GM12878 (cell line): ENCODE results near the gene VASH2. TPM values are rescaled to one million over a fixed set of nuclear protein-coding genes. Genes with fewer than 3 reads are reported as not detected.

Experiments used
- ATAC-seq: fragments of 200-7000 bp; cut with Tn5 transposase; 3 replicates; pipeline ENCODE4 v1.9.1; 2020; ENCODE audit warnings: mild to moderate bottlenecking, moderate library complexity
- BruUV-seq: library from RNA; stranded (reverse); fragments of 400-500 nt; replicated peaks from 2 replicates; lab custom pipeline; 2021; lab: Mats Ljungman, UMichigan
- CTCF ChIA-PET: fragments of 300-600 bp; sonication (Branson Sonifier 250); formaldehyde crosslinking; extraction: SDS; loops from one replicate; lab custom pipeline; 2021; ENCODE audit warnings: inconsistent platforms; lab: Yijun Ruan, JAX
- POLR2A ChIA-PET: fragments of 350-600 bp; formaldehyde crosslinking; extraction: SDS; loops from one replicate; lab custom pipeline; 2021; ENCODE audit warnings: inconsistent platforms; lab: Charles Lee
- RAD21 ChIA-PET: fragments of 300-600 bp; sonication (Branson Sonifier 250); formaldehyde crosslinking; loops from one replicate; lab custom pipeline; 2023; ENCODE audit warnings: antibody characterized with exemption; ENCODE audit not compliant: unreplicated experiment; lab: Charles Lee
- SMC1A ChIA-PET: fragments of 300-600 bp; sonication (Branson Sonifier 250); formaldehyde crosslinking; loops from one replicate; lab custom pipeline; 2023; ENCODE audit not compliant: unreplicated experiment, uncharacterized antibody; lab: Charles Lee
- DNase-seq: peaks from one replicate; pipeline ENCODE4 v3.0.0-alpha.2; 2011; ENCODE audit warnings: low read depth, low spot score
- FAIRE-seq: peaks from 3 replicates; lab custom pipeline; 2011; peaks lifted over from hg19 to GRCh38; lab: Jason Lieb, UNC
- H2AFZ ChIP-seq: 2 replicates; pipeline ENCODE4 v1.6.0; 2011; ENCODE audit warnings: low read depth, low read length, control low read depth; ENCODE audit not compliant: control insufficient read depth
- H3K27ac ChIP-seq: 2 replicates; pipeline ENCODE4 v1.5.1; 2011; ENCODE audit warnings: control low read depth; ENCODE audit not compliant: control insufficient read depth, insufficient read depth
- H3K27me3 ChIP-seq, 2 experiments: replicated peaks in 1 of 2; 2 replicates each; pipeline versions ENCODE4 v1.6.0 to v1.6.1; 2011; ENCODE audit warnings: low read length in 1 of 2; ENCODE audit not compliant: control insufficient read depth in 2 of 2, insufficient read depth in 2 of 2
- H3K36me3 ChIP-seq, 2 experiments: 2 replicates each; pipeline ENCODE4 v1.5.1; 2011; ENCODE audit warnings: low read length in 1 of 2; ENCODE audit not compliant: control insufficient read depth in 2 of 2, insufficient read depth in 2 of 2
- H3K4me1 ChIP-seq: 2 replicates; pipeline ENCODE4 v1.6.1; 2011; ENCODE audit warnings: mild to moderate bottlenecking, low read length, moderate library complexity, mixed read lengths; ENCODE audit not compliant: control insufficient read depth, insufficient read depth
- H3K4me2 ChIP-seq: 2 replicates; pipeline ENCODE4 v1.6.0; 2011; ENCODE audit warnings: control low read depth; ENCODE audit not compliant: control insufficient read depth, insufficient read depth
- H3K4me3 ChIP-seq: fragments of 200-600 bp; sonication (generic); 2 replicates; pipeline ENCODE4 v1.5.1; 2016
- H3K79me2 ChIP-seq: 2 replicates; pipeline ENCODE4 v1.6.0; 2011; ENCODE audit warnings: low read length; ENCODE audit not compliant: control insufficient read depth, insufficient read depth
- H3K9ac ChIP-seq: 2 replicates; pipeline ENCODE4 v1.8.0; 2011; ENCODE audit warnings: low read length, control low read depth, mixed read lengths; ENCODE audit not compliant: control insufficient read depth, insufficient read depth
- H3K9me3 ChIP-seq: replicated peaks from 3 replicates; pipeline ENCODE4 v1.5.1; 2011; ENCODE audit warnings: mild to moderate bottlenecking, low read length; ENCODE audit not compliant: control insufficient read depth, insufficient read depth
- H4K20me1 ChIP-seq: 2 replicates; pipeline ENCODE4 v1.6.0; 2011; ENCODE audit not compliant: control insufficient read depth, insufficient read depth
- ATF3 ChIP-seq: IDR thresholded peaks from 2 replicates; pipeline ENCODE4 v1.6.1; 2011; ENCODE audit warnings: low read depth, mild to moderate bottlenecking, low read length, moderate library complexity, borderline replicate concordance; ENCODE audit errors: extremely low read depth
- E4F1 ChIP-seq: fragments of 450-650 bp; IDR thresholded peaks from 2 replicates; pipeline ENCODE4 v1.6.1; 2018; ENCODE audit warnings: borderline replicate concordance, mild to moderate bottlenecking; ENCODE audit not compliant: partially characterized antibody
- IRF5 ChIP-seq: fragments of 450-650 bp; IDR thresholded peaks from 2 replicates; pipeline ENCODE4 v1.6.1; 2017; ENCODE audit warnings: borderline replicate concordance
- NBN ChIP-seq: fragments of 450-650 bp; IDR thresholded peaks from 2 replicates; pipeline ENCODE4 v1.6.1; 2016
- NFXL1 ChIP-seq: fragments of 450-650 bp; IDR thresholded peaks from 2 replicates; pipeline ENCODE4 v1.6.1; 2017; ENCODE audit warnings: antibody characterized with exemption, mild to moderate bottlenecking, borderline replicate concordance
- RBBP5 ChIP-seq: fragments of 200-600 bp; sonication (generic); conservative IDR thresholded peaks from 2 replicates; pipeline ENCODE4 v1.6.1; 2016
- SUZ12 ChIP-seq: fragments of 200-600 bp; sonication (generic); IDR thresholded peaks from one replicate; pipeline ENCODE4 v1.6.1; 2018; ENCODE audit warnings: antibody characterized with exemption, mild to moderate bottlenecking; ENCODE audit not compliant: unreplicated experiment
- TAF1 ChIP-seq: IDR thresholded peaks from 2 replicates; pipeline ENCODE4 v1.6.1; 2011; ENCODE audit warnings: mild to moderate bottlenecking, low read depth, low read length, borderline replicate concordance
- TCF7 ChIP-seq: IDR thresholded peaks from 2 replicates; pipeline ENCODE4 v1.6.1; 2014; ENCODE audit warnings: antibody characterized with exemption, borderline replicate concordance
- USF1 ChIP-seq: IDR thresholded peaks from 2 replicates; pipeline ENCODE4 v1.6.1; 2011; ENCODE audit warnings: borderline replicate concordance, low read depth, mild to moderate bottlenecking, moderate library complexity, mixed read lengths, low read length; ENCODE audit not compliant: insufficient read depth; ENCODE audit errors: extremely low read length
- ZNF207 ChIP-seq: fragments of 450-650 bp; IDR thresholded peaks from 2 replicates; pipeline ENCODE4 v1.6.1; 2014; ENCODE audit warnings: antibody characterized with exemption, mild to moderate bottlenecking, borderline replicate concordance
- ZNF274 ChIP-seq: IDR thresholded peaks from one replicate; pipeline ENCODE4 v1.8.0; 2011; ENCODE audit not compliant: insufficient read length, insufficient read depth
- ZSCAN29 ChIP-seq: fragments of 450-650 bp; IDR thresholded peaks from 2 replicates; pipeline ENCODE4 v1.6.1; 2017; ENCODE audit warnings: mild to moderate bottlenecking, moderate library complexity
- ZZZ3 ChIP-seq: IDR thresholded peaks from 2 replicates; pipeline ENCODE4 v1.6.1; 2011; ENCODE audit warnings: low read depth; ENCODE audit not compliant: control insufficient read depth, insufficient read length
- WGBS: methylation state at CpG from one replicate; pipeline ENCODE4 v1.1.6; 2016; ENCODE audit warnings: low lambda C conversion rate; ENCODE audit not compliant: insufficient replicate concordance, insufficient coverage; ENCODE audit errors: missing lambda C conversion rate; 5-methylcytosine and 5-hydroxymethylcytosine counted together
- in situ Hi-C: fragments of 300-500 bp; cut with MboI; formaldehyde crosslinking; loops from 9 replicates; pipeline ENCODE4 v1.14.3; 2018; ENCODE audit warnings: mixed read lengths
- intact Hi-C: fragments of 100-400 bp; cut with micrococcal nuclease; formaldehyde crosslinking; loops from one replicate; pipeline ENCODE4 v1.14.2; 2022; ENCODE audit not compliant: unreplicated experiment
- polyA plus RNA-seq, 11 experiments: library from polyadenylated mRNA; depleted of rRNA in 4 of 11; unstranded in 6 of 11; stranded (reverse) in 5 of 11; fragments of >200 nt; fragmentation: Nextera tagmentation in 4 of 11; fragmentation: Illumina TruSeq in 1 of 11; extraction: Ambion mirVana in 4 of 11; extraction: Trizol in 1 of 11; gene quantifications; 1 replicate in 1 of 11; 2 replicates in 10 of 11; pipeline versions ENCODE4 v1.2.1 to v1.2.3, GENCODE V29; 2011 to 2016; ENCODE audit warnings: inconsistent platforms in 2 of 11, missing spikeins in 2 of 11, low read depth in 1 of 11
- total RNA-seq, 4 experiments: library from RNA; depleted of rRNA in 3 of 4; stranded (reverse); fragments of >200 nt in 3 of 4; fragmentation: Illumina TruSeq in 1 of 4; extraction: Trizol in 1 of 4; gene quantifications; 2 replicates each; pipeline versions ENCODE4 v1.2.1 to v1.2.3, GENCODE V29; 2013 to 2021

Gene VASH2
- total and polyA plus RNA-seq, 10 of the 15 experiments (the other 5 are each of a cell fraction or from before 2014, with no cell fraction given), result 5.4 to 29.7 (median 21.7) TPM

- WGBS, result 38% methylated on average over 1 of the region's 1 CpG
- POLR2A ChIA-PET, result interaction anchor here (0.5 to 1.3 kb wide), 5 partner anchors 8 to 24 kb away, joined by 3 to 4 read pairs (median 3); no protein-coding TSS in a partner anchor
- no peak for DNase-seq
- Histone ChIP-seq H4K20me1 (no peaks in the 10 kb centered on the region), H3K4me3 (no peak overlapping the region), H3K27ac (no peak overlapping the region), H3K36me3 (no peaks in the 10 kb centered on the region), H3K4me1 (peaks cover 9% of the 10 kb centered on the region), H3K9ac (no peak overlapping the region), H3K4me2 (no peak overlapping the region), H3K9me3 (no peaks in the 10 kb centered on the region), H2AFZ (no peak overlapping the region), H3K79me2 (no peaks in the 10 kb centered on the region)
- BruUV-seq, result no TSS peak
- SMC1A ChIA-PET, result interaction anchor here (0.7 to 1.7 kb wide), 8 partner anchors 10 to 71 kb away, joined by 3 to 4 read pairs (median 4); no protein-coding TSS in a partner anchor
- in situ Hi-C loops, result no loop called here
- ATAC-seq, result no peak
- FAIRE-seq, result no peak
- CTCF ChIA-PET, result interaction anchor here (1.1 to 1.3 kb wide), 2 partner anchors 34 to 61 kb away, joined by 4 to 5 read pairs; no protein-coding TSS in a partner anchor
- intact Hi-C loops, result no loop called here
- RAD21 ChIA-PET, result interaction anchor here (1.1 to 1.9 kb wide), 3 partner anchors 10 to 76 kb away, joined by 3 to 5 read pairs (median 5); partner anchors contain the start of gene FLVCR1
- TF ChIP-seq E4F1, result no peak
- no peak for TF ChIP-seq ZSCAN29
- TF ChIP-seq RBBP5, result no peak
- no peak for TF ChIP-seq ZZZ3
- TF ChIP-seq NBN, result no peak
- TF ChIP-seq ZNF274, result no peak
- TF ChIP-seq IRF5, result no peak
- no peak for TF ChIP-seq ZNF207
- no peak for TF ChIP-seq ATF3
- no peak for TF ChIP-seq TCF7
- TF ChIP-seq TAF1, result no peak
- TF ChIP-seq SUZ12, result no peak
- no peak for TF ChIP-seq NFXL1
- TF ChIP-seq USF1, result no peak
- TF ChIP-seq, all 136 proteins: peak for 0
- no peaks in the 10 kb centered on the region for H3K27me3 ChIP-seq
Measured at GRCh38 chr1:212933815-212934471, 16.4 kb upstream of the VASH2 start.
